Neuron (in vitro differentiated cells): Measurements from ENCODE around the gene PRR22.

Experiments used
- H2AFZ ChIP-seq: one replicate; pipeline ENCODE4 v1.6.1; 2013; ENCODE audit warnings: low read depth, mild to moderate bottlenecking, inconsistent platforms, low read length, moderate library complexity
- H3K27me3 ChIP-seq: one replicate; pipeline ENCODE4 v1.6.1; 2013; ENCODE audit warnings: low read length; ENCODE audit not compliant: insufficient read depth
- H3K36me3 ChIP-seq: one replicate; pipeline ENCODE4 v1.6.1; 2013; ENCODE audit warnings: low read length; ENCODE audit not compliant: insufficient read depth
- H3K4me1 ChIP-seq: one replicate; pipeline ENCODE4 v1.6.1; 2013; ENCODE audit warnings: low read length; ENCODE audit not compliant: insufficient read depth
- H3K4me3 ChIP-seq: 2 replicates; pipeline ENCODE4 v1.5.1; 2013; ENCODE audit warnings: mild to moderate bottlenecking, low read length, moderate library complexity
- H3K9me3 ChIP-seq: one replicate; pipeline ENCODE4 v1.6.1; 2013; ENCODE audit warnings: low read length

The PRR22 gene

GRCh38 chr19:5784581-5785147 is at the start of gene PRR22:
Gene PRR22, minus strand, starts transcription at chr19:5784746. Its CDS starts 86 bp downstream, at chr19:5784660.
- Histone ChIP-seq H3K4me3 (no peak within 1 kb of the TSS), H2AFZ (no peak within 1 kb of the TSS), H3K27me3 (no peaks in the 10 kb centered on the region), H3K36me3 (peaks cover 51% of the 10 kb centered on the region), H3K9me3 (no peaks in the 10 kb centered on the region), H3K4me1 (no peaks in the 10 kb centered on the region)

GRCh38 chr19:5832527-5833216 is 48.1 kb upstream of the PRR22 start:
- Histone ChIP-seq H2AFZ (no peak overlapping the region), H3K36me3 (no peaks in the 10 kb centered on the region), H3K27me3 (peaks cover 3% of the 10 kb centered on the region), H3K4me1 (peaks cover 8% of the 10 kb centered on the region), H3K4me3 (no peak overlapping the region), H3K9me3 (no peaks in the 10 kb centered on the region)

GRCh38 chr19:5832061-5832460 is 47.5 kb upstream of the PRR22 start:
- no peaks in the 10 kb centered on the region for H3K36me3 ChIP-seq
- peaks cover 8% of the 10 kb centered on the region for H3K4me1 ChIP-seq
- no peak overlapping the region for H2AFZ ChIP-seq
- no peak overlapping the region for H3K4me3 ChIP-seq
- no peaks in the 10 kb centered on the region for H3K9me3 ChIP-seq
- H3K27me3 ChIP-seq = peaks cover 3% of the 10 kb centered on the region

GRCh38 chr19:5831159-5831558 is 46.6 kb upstream of the PRR22 start:
- peaks cover 8% of the 10 kb centered on the region for H3K4me1 ChIP-seq
- H2AFZ ChIP-seq = no peak overlapping the region
- peaks cover 3% of the 10 kb centered on the region for H3K27me3 ChIP-seq
- no peaks in the 10 kb centered on the region for H3K9me3 ChIP-seq
- no peak overlapping the region for H3K4me3 ChIP-seq
- no peaks in the 10 kb centered on the region for H3K36me3 ChIP-seq

GRCh38 chr19:5829567-5830310 is 45.2 kb upstream of the PRR22 start:
- H3K36me3 ChIP-seq = no peaks in the 10 kb centered on the region
- no peak overlapping the region for H3K4me3 ChIP-seq
- peaks cover 3% of the 10 kb centered on the region for H3K27me3 ChIP-seq
- H2AFZ ChIP-seq = no peak overlapping the region
- peaks cover 8% of the 10 kb centered on the region for H3K4me1 ChIP-seq
- H3K9me3 ChIP-seq = no peaks in the 10 kb centered on the region

GRCh38 chr19:5828661-5829566 is 44.4 kb upstream of the PRR22 start:
- Histone ChIP-seq H3K36me3 (no peaks in the 10 kb centered on the region), H3K4me1 (peaks cover 8% of the 10 kb centered on the region), H2AFZ (peak overlapping the region; percentile 79), H3K27me3 (peaks cover 3% of the 10 kb centered on the region), H3K4me3 (peak overlapping the region; percentile 57), H3K9me3 (no peaks in the 10 kb centered on the region)

- peak overlapping the region; percentile 79 for H2AFZ ChIP-seq
- peaks cover 8% of the 10 kb centered on the region for H3K4me1 ChIP-seq
- no peaks in the 10 kb centered on the region for H3K36me3 ChIP-seq
- H3K9me3 ChIP-seq = peaks cover 2% of the 10 kb centered on the region
- H3K4me3 ChIP-seq = peak overlapping the region; percentile 57
- peaks cover 3% of the 10 kb centered on the region for H3K27me3 ChIP-seq
These were observed 43.5 kb upstream of the PRR22 start for GRCh38 chr19:5827891-5828660.

GRCh38 chr19:5827342-5827890 is 42.9 kb upstream of the PRR22 start:
- H3K9me3 ChIP-seq = peaks cover 2% of the 10 kb centered on the region
- no peaks in the 10 kb centered on the region for H3K36me3 ChIP-seq
- H3K4me1 ChIP-seq = peaks cover 8% of the 10 kb centered on the region
- peak overlapping the region; percentile 79 for H2AFZ ChIP-seq
- peaks cover 3% of the 10 kb centered on the region for H3K27me3 ChIP-seq
- peak overlapping the region; percentile 57 for H3K4me3 ChIP-seq

GRCh38 chr19:5826531-5827341 is 42.2 kb upstream of the PRR22 start:
- Histone ChIP-seq H3K4me3 (no peak overlapping the region), H3K36me3 (no peaks in the 10 kb centered on the region), H3K9me3 (peaks cover 2% of the 10 kb centered on the region), H3K27me3 (peaks cover 3% of the 10 kb centered on the region), H3K4me1 (peaks cover 8% of the 10 kb centered on the region), H2AFZ (no peak overlapping the region)

- Histone ChIP-seq H3K27me3 (peaks cover 3% of the 10 kb centered on the region), H3K4me3 (no peak overlapping the region), H3K36me3 (no peaks in the 10 kb centered on the region), H3K9me3 (peaks cover 2% of the 10 kb centered on the region), H3K4me1 (peaks cover 8% of the 10 kb centered on the region), H2AFZ (no peak overlapping the region)
These were observed 40.6 kb upstream of the PRR22 start for GRCh38 chr19:5825178-5825577.

GRCh38 chr19:5824751-5825150 is 40.2 kb upstream of the PRR22 start:
- Histone ChIP-seq H3K27me3 (peaks cover 3% of the 10 kb centered on the region), H3K9me3 (peaks cover 2% of the 10 kb centered on the region), H3K36me3 (no peaks in the 10 kb centered on the region), H3K4me1 (peaks cover 8% of the 10 kb centered on the region), H2AFZ (no peak overlapping the region), H3K4me3 (no peak overlapping the region)
